ENCODE measurements around the gene FRAS1.

The FRAS1 gene

DNA sequence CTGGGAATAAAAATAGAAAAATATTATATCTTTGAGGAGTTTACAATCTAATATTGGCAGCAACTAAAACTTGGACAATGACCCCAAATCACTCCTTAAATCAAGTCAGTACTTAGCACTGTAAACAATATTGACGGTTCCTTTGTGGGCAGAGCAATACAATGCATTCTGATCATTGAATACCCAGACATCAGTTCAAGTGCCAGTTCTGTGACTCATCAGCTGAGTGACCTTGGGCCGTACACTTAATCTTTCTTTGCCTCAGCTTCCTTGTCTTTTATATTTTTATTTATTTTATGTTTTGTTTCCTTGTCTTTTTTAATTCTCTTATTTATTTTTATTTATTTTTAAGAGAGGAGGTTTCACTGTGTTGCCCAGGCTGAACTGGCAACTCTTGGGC, 382.2 kb downstream of the FRAS1 start:
- no peak for DNase-seq
- Histone ChIP-seq H3K36me3 (ENCODE audit: insufficient read depth, low read length) (no peaks in the 10 kb centered on the region), H3K9ac (ENCODE audit: low read depth, low read length) (no peak overlapping the region), H2AFZ (ENCODE audit: low read depth, low read length) (no peak overlapping the region), H3K79me2 (ENCODE audit: insufficient read depth, low read length) (no peaks in the 10 kb centered on the region), H3K27ac (ENCODE audit: low read length) (no peak overlapping the region), H3K4me3 (ENCODE audit: low read depth in 1 of 2, low read length in 2 of 2) (no peak overlapping the region), H3K27me3 (ENCODE audit: insufficient read depth, low read length, poor library complexity) (peaks cover 3% of the 10 kb centered on the region), H3K4me2 (ENCODE audit: insufficient read depth, low read length) (no peak overlapping the region), H3K4me1 (ENCODE audit: insufficient read depth, low read length) (no peaks in the 10 kb centered on the region), H3K9me3 (ENCODE audit: insufficient read depth, low read length, severe bottlenecking) (no peaks in the 10 kb centered on the region), H4K20me1 (ENCODE audit: insufficient read depth, low read length) (no peaks in the 10 kb centered on the region)
- TF ChIP-seq CTCF (IDR thresholded peaks at IDR 0.05; ENCODE audit: borderline replicate concordance, extremely low read depth, low read length, poor library complexity, severe bottlenecking): no peak
- TF ChIP-seq EZH2 (IDR thresholded peaks at IDR 0.05; ENCODE audit: borderline replicate concordance, low read depth, low read length, severe bottlenecking): no peak
- no peak for ATAC-seq (ENCODE audit: insufficient read depth, low read depth)

DNA sequence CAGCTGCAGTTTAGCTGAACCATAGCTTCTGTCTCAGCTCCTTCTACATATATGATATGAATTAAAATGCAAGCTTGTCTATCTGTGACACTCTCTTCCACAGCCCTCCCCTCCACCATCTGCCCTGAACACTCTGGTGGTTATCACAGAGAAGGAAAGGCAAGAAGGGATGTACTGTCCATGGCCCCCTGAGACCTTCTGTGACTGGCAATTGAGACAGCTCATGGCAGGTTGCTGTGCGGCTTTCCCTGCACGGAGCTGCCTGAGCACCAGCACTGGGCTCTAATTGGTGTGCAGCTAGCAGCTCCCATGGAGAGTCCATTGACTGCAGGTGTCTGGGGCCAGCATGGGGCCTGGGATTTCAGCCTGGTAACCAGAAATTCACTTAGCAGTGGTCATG, 384.6 kb downstream of the FRAS1 start:
- Histone ChIP-seq H3K4me2 (ENCODE audit: insufficient read depth, low read length) (no peak overlapping the region), H3K79me2 (ENCODE audit: insufficient read depth, low read length) (no peaks in the 10 kb centered on the region), H4K20me1 (ENCODE audit: insufficient read depth, low read length) (no peaks in the 10 kb centered on the region), H3K9ac (ENCODE audit: low read depth, low read length) (no peak overlapping the region), H3K27me3 (ENCODE audit: insufficient read depth, low read length, poor library complexity) (peaks cover 3% of the 10 kb centered on the region), H3K4me1 (ENCODE audit: insufficient read depth, low read length) (no peaks in the 10 kb centered on the region), H2AFZ (ENCODE audit: low read depth, low read length) (no peak overlapping the region), H3K27ac (ENCODE audit: low read length) (no peak overlapping the region), H3K36me3 (ENCODE audit: insufficient read depth, low read length) (no peaks in the 10 kb centered on the region), H3K4me3 (ENCODE audit: low read depth in 1 of 2, low read length in 2 of 2) (no peak overlapping the region), H3K9me3 (ENCODE audit: insufficient read depth, low read length, severe bottlenecking) (no peaks in the 10 kb centered on the region)
- no peak for ATAC-seq (ENCODE audit: insufficient read depth, low read depth)
- no peak for DNase-seq
- TF ChIP-seq CTCF (IDR thresholded peaks at IDR 0.05; ENCODE audit: borderline replicate concordance, extremely low read depth, low read length, poor library complexity, severe bottlenecking): no peak
- no peak for TF ChIP-seq EZH2 (IDR thresholded peaks at IDR 0.05; ENCODE audit: borderline replicate concordance, low read depth, low read length, severe bottlenecking)

DNA sequence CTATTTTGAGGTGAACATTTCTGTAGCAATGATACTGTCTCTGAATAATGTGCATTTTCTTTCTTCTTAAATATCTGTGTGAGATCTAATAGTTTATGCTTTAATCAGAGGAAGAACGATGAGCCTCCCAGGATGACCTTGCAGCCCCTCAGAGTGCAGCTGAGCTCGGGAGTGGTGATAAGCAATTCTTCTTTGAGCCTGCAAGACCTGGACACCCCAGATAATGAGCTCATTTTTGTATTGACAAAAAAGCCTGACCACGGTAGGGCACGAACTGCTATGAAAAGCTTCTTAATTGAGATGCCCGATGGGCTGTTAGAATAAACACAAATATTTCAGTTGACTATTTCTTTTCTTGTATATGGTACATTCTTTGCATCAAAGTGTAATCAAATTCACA, 389.5 kb downstream of the FRAS1 start:
- no peak for TF ChIP-seq EZH2 (IDR thresholded peaks at IDR 0.05; ENCODE audit: borderline replicate concordance, low read depth, low read length, severe bottlenecking)
- no peak for TF ChIP-seq CTCF (IDR thresholded peaks at IDR 0.05; ENCODE audit: borderline replicate concordance, extremely low read depth, low read length, poor library complexity, severe bottlenecking)
- Histone ChIP-seq H3K79me2 (ENCODE audit: insufficient read depth, low read length) (no peaks in the 10 kb centered on the region), H4K20me1 (ENCODE audit: insufficient read depth, low read length) (no peaks in the 10 kb centered on the region), H3K4me1 (ENCODE audit: insufficient read depth, low read length) (no peaks in the 10 kb centered on the region), H3K27me3 (ENCODE audit: insufficient read depth, low read length, poor library complexity) (no peaks in the 10 kb centered on the region), H3K4me3 (ENCODE audit: low read depth in 1 of 2, low read length in 2 of 2) (no peak overlapping the region), H3K9me3 (ENCODE audit: insufficient read depth, low read length, severe bottlenecking) (no peaks in the 10 kb centered on the region), H3K27ac (ENCODE audit: low read length) (no peak overlapping the region), H3K36me3 (ENCODE audit: insufficient read depth, low read length) (no peaks in the 10 kb centered on the region), H2AFZ (ENCODE audit: low read depth, low read length) (no peak overlapping the region), H3K4me2 (ENCODE audit: insufficient read depth, low read length) (no peak overlapping the region), H3K9ac (ENCODE audit: low read depth, low read length) (no peak overlapping the region)
- no peak for DNase-seq
- no peak for ATAC-seq (ENCODE audit: insufficient read depth, low read depth)

GRCh38 chr4:78451407-78451806, 394.3 kb downstream of the FRAS1 start:
- H3K4me1 ChIP-seq (ENCODE audit: insufficient read depth, low read length): no peaks in the 10 kb centered on the region
- no peak overlapping the region for H3K9ac ChIP-seq (ENCODE audit: low read depth, low read length)
- TF ChIP-seq CTCF (IDR thresholded peaks at IDR 0.05; ENCODE audit: borderline replicate concordance, extremely low read depth, low read length, poor library complexity, severe bottlenecking) (no peak), EZH2 (IDR thresholded peaks at IDR 0.05; ENCODE audit: borderline replicate concordance, low read depth, low read length, severe bottlenecking) (no peak)
- H3K27me3 ChIP-seq (ENCODE audit: insufficient read depth, low read length, poor library complexity): no peaks in the 10 kb centered on the region
- H2AFZ ChIP-seq (ENCODE audit: low read depth, low read length): no peak overlapping the region
- DNase-seq (no peak), ATAC-seq (ENCODE audit: insufficient read depth, low read depth) (no peak)
- no peaks in the 10 kb centered on the region for H3K79me2 ChIP-seq (ENCODE audit: insufficient read depth, low read length)
- no peak overlapping the region for H3K4me3 ChIP-seq (ENCODE audit: low read depth in 1 of 2, low read length in 2 of 2)
- no peak overlapping the region for H3K27ac ChIP-seq (ENCODE audit: low read length)
- H3K36me3 ChIP-seq (ENCODE audit: insufficient read depth, low read length): no peaks in the 10 kb centered on the region
- no peak overlapping the region for H3K4me2 ChIP-seq (ENCODE audit: insufficient read depth, low read length)
- no peaks in the 10 kb centered on the region for H4K20me1 ChIP-seq (ENCODE audit: insufficient read depth, low read length)
- H3K9me3 ChIP-seq (ENCODE audit: insufficient read depth, low read length, severe bottlenecking): no peaks in the 10 kb centered on the region

Measured in DND-41 (cell line).